Endothelial cell of umbilical vein (primary cell): Measurements from ENCODE around the gene CTSZ. TPM values are rescaled to one million over a fixed set of nuclear protein-coding genes. Genes with fewer than 3 reads are reported as not detected.

Source experiments
- BruUV-seq: library from RNA; stranded (reverse); fragments of 400-500 nt; replicated peaks from 2 replicates; lab custom pipeline; 2021; lab: Mats Ljungman, UMichigan
- CTCF ChIA-PET: fragments of 300-600, 350-600 bp; sonication (Branson Sonifier 250); formaldehyde crosslinking; loops from one replicate; lab custom pipeline; 2021; ENCODE audit warnings: antibody characterized with exemption, inconsistent platforms; lab: Charles Lee
- POLR2A ChIA-PET: fragments of 300-600, 350-600 bp; sonication (Branson Sonifier 250); formaldehyde crosslinking; loops from one replicate; lab custom pipeline; 2021; ENCODE audit warnings: antibody characterized with exemption, inconsistent platforms; lab: Charles Lee
- DNase-seq: peaks from one replicate; pipeline ENCODE4 v3.0.0-alpha.2; 2011; ENCODE audit warnings: low read depth, low spot score
- FAIRE-seq: peaks from 2 replicates; lab custom pipeline; 2011; peaks lifted over from hg19 to GRCh38; lab: Jason Lieb, UNC
- H2AFZ ChIP-seq: 2 replicates; pipeline ENCODE4 v1.6.0; 2012; ENCODE audit warnings: low read depth, low read length, control low read depth, inconsistent platforms
- H3K27ac ChIP-seq: 2 replicates; pipeline ENCODE4 v1.5.1; 2011; ENCODE audit warnings: low read depth, mild to moderate bottlenecking, control low read depth, low read length, moderate library complexity; ENCODE audit not compliant: insufficient read depth
- H3K27me3 ChIP-seq, 2 experiments: 2 replicates each; pipeline versions ENCODE4 v1.6.0 to v1.6.1; 2011; ENCODE audit warnings: low read length in 2 of 2, mixed read lengths in 1 of 2; ENCODE audit not compliant: control insufficient read depth in 2 of 2, insufficient read depth in 2 of 2
- H3K36me3 ChIP-seq, 2 experiments: 2 replicates in 1 of 2; 3 replicates in 1 of 2; pipeline ENCODE4 v1.5.1; 2011; ENCODE audit warnings: low read length in 2 of 2, mild to moderate bottlenecking in 1 of 2, moderate library complexity in 1 of 2; ENCODE audit not compliant: control insufficient read depth in 2 of 2, insufficient read depth in 2 of 2; ENCODE audit errors: extremely low read depth in 1 of 2
- H3K4me1 ChIP-seq: 3 replicates; pipeline ENCODE4 v1.5.1; 2011; ENCODE audit warnings: mild to moderate bottlenecking, low read length; ENCODE audit not compliant: control insufficient read depth, insufficient read depth; ENCODE audit errors: extremely low read depth
- H3K4me2 ChIP-seq: 2 replicates; pipeline ENCODE4 v1.6.1; 2011; ENCODE audit warnings: low read length, control low read depth, mixed read lengths; ENCODE audit not compliant: insufficient read depth
- H3K4me3 ChIP-seq, 3 experiments: fragments of 200-600 bp in 1 of 3; sonication (generic), shearing (Covaris generic) in 1 of 3; replicated peaks in 1 of 3; 2 replicates each; pipeline ENCODE4 v1.5.1; 2011 to 2016; ENCODE audit warnings: control low read depth in 3 of 3, low read length in 3 of 3, mild to moderate bottlenecking in 2 of 3, inconsistent platforms in 1 of 3, low read depth in 1 of 3, moderate library complexity in 1 of 3; ENCODE audit not compliant: insufficient read depth in 1 of 3
- H3K79me2 ChIP-seq: 2 replicates; pipeline ENCODE4 v1.6.0; 2012; ENCODE audit warnings: low read length, inconsistent platforms; ENCODE audit not compliant: control insufficient read depth, insufficient read depth
- H3K9ac ChIP-seq: replicated peaks from 2 replicates; pipeline ENCODE3; 2011; ENCODE audit warnings: low read length, control low read depth; ENCODE audit not compliant: insufficient read depth; ENCODE audit errors: extremely low read depth
- H3K9me1 ChIP-seq: replicated peaks from 3 replicates; pipeline ENCODE4 v1.6.0; 2011; ENCODE audit warnings: mild to moderate bottlenecking, low read length; ENCODE audit not compliant: control insufficient read depth, insufficient read depth; ENCODE audit errors: extremely low read depth
- H3K9me3 ChIP-seq: replicated peaks from 2 replicates; pipeline ENCODE4 v1.5.1; 2012; ENCODE audit warnings: low read length, inconsistent platforms; ENCODE audit not compliant: control insufficient read depth, insufficient read depth
- H4K20me1 ChIP-seq: replicated peaks from 2 replicates; pipeline ENCODE3; 2011; ENCODE audit warnings: mild to moderate bottlenecking, low read length; ENCODE audit not compliant: control insufficient read depth, insufficient read depth; ENCODE audit errors: extremely low read depth
- CTCF ChIP-seq, 2 donors: IDR thresholded peaks; 1 replicate in 1 of 2; 2 replicates in 1 of 2; pipeline ENCODE4 v1.5.1; 2011; ENCODE audit warnings: low read length in 2 of 2, mild to moderate bottlenecking in 2 of 2, moderate library complexity in 2 of 2, control low read depth in 1 of 2, inconsistent platforms in 1 of 2, low read depth in 1 of 2; ENCODE audit not compliant: insufficient read depth in 1 of 2; ENCODE audit errors: extremely low read depth in 1 of 2
- EZH2 ChIP-seq: IDR thresholded peaks from 2 replicates; pipeline ENCODE4 v1.6.1; 2012; ENCODE audit warnings: borderline replicate concordance, low read depth, mild to moderate bottlenecking, moderate library complexity, low read length, inconsistent platforms; ENCODE audit not compliant: severe bottlenecking
- FOS ChIP-seq: IDR thresholded peaks from 2 replicates; pipeline ENCODE4 v1.6.1; 2011; ENCODE audit warnings: mild to moderate bottlenecking, low read length, moderate library complexity, borderline replicate concordance; ENCODE audit not compliant: insufficient read depth
- GATA2 ChIP-seq: IDR thresholded peaks from 2 replicates; pipeline ENCODE4 v1.7.0; 2011; ENCODE audit warnings: low read depth, mild to moderate bottlenecking, moderate library complexity, mixed read lengths, low read length; ENCODE audit not compliant: insufficient read length, insufficient read depth
- JUN ChIP-seq: IDR thresholded peaks from 2 replicates; pipeline ENCODE4 v1.6.1; 2011; ENCODE audit warnings: borderline replicate concordance, low read depth; ENCODE audit not compliant: insufficient read length, insufficient read depth
- MAX ChIP-seq: IDR thresholded peaks from 2 replicates; pipeline ENCODE4 v1.6.1; 2011; ENCODE audit not compliant: insufficient read depth, insufficient read length
- MYC ChIP-seq: IDR thresholded peaks from one replicate; pipeline ENCODE4 v1.6.1; 2011; ENCODE audit warnings: mild to moderate bottlenecking, low read depth, low read length
- POLR2A ChIP-seq: IDR thresholded peaks from 2 replicates; pipeline ENCODE4 v1.6.1; 2012; ENCODE audit warnings: low read depth, mild to moderate bottlenecking, control low read depth, low read length
- POLR2AphosphoS5 ChIP-seq: IDR thresholded peaks from 2 replicates; pipeline ENCODE4 v1.6.1; 2012; ENCODE audit warnings: low read depth, mild to moderate bottlenecking, control low read depth, low read length, moderate library complexity; ENCODE audit not compliant: insufficient read depth
- dilution Hi-C: fragments of 300-500 bp; cut with MboI; formaldehyde crosslinking; loops from one replicate; pipeline ENCODE4 v1.15.0; 2019; ENCODE audit warnings: low sequenced_read_pairs; ENCODE audit not compliant: extremely low pct_ligation_motif_present
- intact Hi-C: fragments of 100-400 bp; cut with micrococcal nuclease; formaldehyde crosslinking; loops from one replicate; pipeline ENCODE4 v1.10.0; 2022
- polyA plus RNA-seq, 4 experiments: library from polyadenylated mRNA; depleted of rRNA in 3 of 4; stranded (reverse) in 3 of 4; unstranded in 1 of 4; fragments of >200 nt; gene quantifications; 2 replicates each; pipeline versions ENCODE4 v1.2.1 to v1.2.3, GENCODE V29; 2011 to 2012; ENCODE audit warnings: missing spikeins in 1 of 4
- total RNA-seq: library from RNA; stranded (reverse); gene quantifications from 2 replicates; pipeline ENCODE4 v1.2.3, GENCODE V29; 2021

CTSZ gene
- total and polyA plus RNA-seq, 2 donors (not counting 3 experiments of a cell fraction or from before 2014, with no cell fraction given): 304 to 387 TPM

DNA sequence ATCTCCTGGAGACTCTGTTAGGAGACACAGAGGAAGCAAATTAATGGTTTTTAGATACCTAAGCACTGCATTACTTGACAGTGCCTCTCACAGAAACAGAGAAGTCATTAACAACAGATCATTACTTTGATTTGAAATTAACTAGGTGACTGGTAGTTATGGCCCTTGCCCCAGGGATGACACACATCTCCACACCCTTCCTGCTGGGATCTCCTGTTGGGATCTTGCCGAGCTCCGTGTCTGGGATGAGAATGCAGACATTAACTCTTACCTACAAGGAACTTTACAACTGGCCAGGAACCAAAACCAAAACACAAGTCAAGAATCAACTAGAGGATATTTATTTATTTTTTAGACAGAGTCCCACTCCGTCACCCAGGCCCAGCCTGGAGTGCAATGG lies 37.7 kb upstream of the CTSZ start:
- Histone ChIP-seq H3K9me3 (no peaks in the 10 kb centered on the region), H4K20me1 (no peaks in the 10 kb centered on the region), H3K4me2 (no peak overlapping the region), H3K9me1 (no peaks in the 10 kb centered on the region), H3K79me2 (peaks cover 27% of the 10 kb centered on the region), H3K4me3 (no peak overlapping the region), H2AFZ (no peak overlapping the region), H3K4me1 (peaks cover 8% of the 10 kb centered on the region), H3K9ac (no peak overlapping the region), H3K27ac (no peak overlapping the region), H3K36me3 (no peaks in the 10 kb centered on the region), H3K27me3 (peaks cover 5 to 12% of the 10 kb centered on the region in 2 experiments)
- dilution Hi-C loops (no loop called here), intact Hi-C loops (no loop called here)
- BruUV-seq: no TSS peak
- TF ChIP-seq JUN: no peak
- TF ChIP-seq CTCF (IDR thresholded peaks at IDR 0.05; ENCODE audit: extremely low read depth in 1 of 2, insufficient read depth in 1 of 2, low read depth in 1 of 2, low read length in 2 of 2): no peak
- TF ChIP-seq FOS: no peak
- no peak for TF ChIP-seq MAX
- TF ChIP-seq POLR2AphosphoS5: no peak
- ChIA-PET POLR2A (no interaction called here), CTCF (interaction anchor here (0.7 kb wide), 1 partner anchor 14 kb away, joined by 3 read pairs; no protein-coding TSS in a partner anchor)
- no peak for DNase-seq
- no peak for FAIRE-seq

- Histone ChIP-seq H3K27me3 (peaks cover under 1 to 7% of the 10 kb centered on the region in 2 experiments), H4K20me1 (no peaks in the 10 kb centered on the region), H3K36me3 (no peaks in the 10 kb centered on the region), H3K9ac (no peak overlapping the region), H3K4me3 (no peak overlapping the region), H3K9me3 (no peaks in the 10 kb centered on the region), H3K27ac (no peak overlapping the region), H3K4me1 (peaks cover 8% of the 10 kb centered on the region), H3K9me1 (no peaks in the 10 kb centered on the region), H2AFZ (no peak overlapping the region), H3K4me2 (no peak overlapping the region), H3K79me2 (peaks cover 32% of the 10 kb centered on the region)
- ChIA-PET CTCF (no interaction called here), POLR2A (no interaction called here)
- intact Hi-C loops (no loop called here), dilution Hi-C loops (no loop called here)
- TF ChIP-seq EZH2 (no peak), MYC (no peak), CTCF (IDR thresholded peaks at IDR 0.05; ENCODE audit: extremely low read depth in 1 of 2, insufficient read depth in 1 of 2, low read depth in 1 of 2, low read length in 2 of 2) (no peak), GATA2 (no peak), JUN (no peak), FOS (no peak), MAX (no peak), POLR2A (no peak)
- FAIRE-seq (no peak), DNase-seq (no peak)
- BruUV-seq: no TSS peak
Observed at GRCh38 chr20:59044295-59044694, 37.2 kb upstream of the CTSZ start.
